ENCODE measurements around the gene ZNF512B.
"Not testable (repeated sequence)": the region's sequence is repeated elsewhere in the genome, so short reads cannot be mapped to it uniquely, and the experiment has no call there.

DNA sequence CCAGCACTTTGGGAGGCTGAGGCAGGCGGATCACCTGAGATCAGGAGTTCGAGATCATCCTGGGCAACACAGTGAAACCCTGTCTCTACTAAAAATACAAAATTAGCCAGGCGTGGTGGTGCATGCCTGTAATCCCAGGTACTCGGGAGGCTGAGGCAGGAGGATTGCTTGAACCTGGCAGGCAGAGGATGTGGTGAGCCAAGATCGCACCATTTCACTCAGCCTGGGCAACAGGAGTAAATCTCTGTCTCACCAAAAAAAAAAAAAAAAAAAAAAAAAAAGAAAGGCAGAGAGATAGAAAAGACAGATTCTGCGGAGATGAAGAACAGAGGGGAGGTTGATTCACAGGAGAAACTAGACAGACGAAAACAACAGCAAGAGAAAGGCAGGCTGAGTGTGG lies 6.8 kb upstream of the ZNF512B start:
- TF ChIP-seq, protein P1, sequence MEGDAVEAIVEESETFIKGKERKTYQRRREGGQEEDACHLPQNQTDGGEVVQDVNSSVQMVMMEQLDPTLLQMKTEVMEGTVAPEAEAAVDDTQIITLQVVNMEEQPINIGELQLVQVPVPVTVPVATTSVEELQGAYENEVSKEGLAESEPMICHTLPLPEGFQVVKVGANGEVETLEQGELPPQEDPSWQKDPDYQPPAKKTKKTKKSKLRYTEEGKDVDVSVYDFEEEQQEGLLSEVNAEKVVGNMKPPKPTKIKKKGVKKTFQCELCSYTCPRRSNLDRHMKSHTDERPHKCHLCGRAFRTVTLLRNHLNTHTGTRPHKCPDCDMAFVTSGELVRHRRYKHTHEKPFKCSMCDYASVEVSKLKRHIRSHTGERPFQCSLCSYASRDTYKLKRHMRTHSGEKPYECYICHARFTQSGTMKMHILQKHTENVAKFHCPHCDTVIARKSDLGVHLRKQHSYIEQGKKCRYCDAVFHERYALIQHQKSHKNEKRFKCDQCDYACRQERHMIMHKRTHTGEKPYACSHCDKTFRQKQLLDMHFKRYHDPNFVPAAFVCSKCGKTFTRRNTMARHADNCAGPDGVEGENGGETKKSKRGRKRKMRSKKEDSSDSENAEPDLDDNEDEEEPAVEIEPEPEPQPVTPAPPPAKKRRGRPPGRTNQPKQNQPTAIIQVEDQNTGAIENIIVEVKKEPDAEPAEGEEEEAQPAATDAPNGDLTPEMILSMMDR (IDR thresholded peaks at IDR 0.05) = not testable (repeated sequence)
- not testable (repeated sequence) for TF ChIP-seq POLR2A (IDR thresholded peaks at IDR 0.05; ENCODE audit: low read depth)
